Upper lobe of left lung (tissue), 4 donors: ENCODE results near the gene CEP164.

Experiments
- EP300 ChIP-seq, 4 donors: sonication (generic); formaldehyde crosslinking; IDR thresholded peaks; one replicate each; pipeline ENCODE4 v1.5.1; 2017; ENCODE audit warnings: antibody characterized with exemption in 4 of 4, control low read depth in 2 of 4
- POLR2AphosphoS5 ChIP-seq, 2 donors: sonication (generic); formaldehyde crosslinking; IDR thresholded peaks; one replicate each; pipeline ENCODE4 v1.5.1; 2017; ENCODE audit warnings: antibody characterized with exemption in 2 of 2

DNA sequence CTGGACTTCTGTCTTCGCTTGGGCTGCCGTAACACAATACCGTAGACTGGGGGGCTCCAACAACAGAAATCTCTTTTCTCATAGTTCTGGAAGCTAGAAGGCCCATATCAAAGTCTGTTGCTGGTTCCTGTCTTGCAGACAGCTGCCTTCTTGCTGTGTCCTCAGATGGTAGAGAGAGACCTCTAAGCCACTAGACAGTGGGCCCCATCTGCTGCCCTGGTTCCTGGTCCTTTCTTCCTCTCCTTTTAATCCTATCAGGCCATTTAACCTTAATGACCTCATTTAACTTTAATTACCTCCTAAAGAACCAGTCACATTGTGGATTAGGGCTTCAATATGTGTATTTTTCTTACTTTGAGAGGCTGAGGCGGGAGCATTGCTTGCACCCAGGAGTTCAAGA, 9.4 kb downstream of the CEP164 start:
- TF ChIP-seq EP300 (IDR thresholded peaks at IDR 0.05) = no peak
- no peak for TF ChIP-seq POLR2AphosphoS5 (IDR thresholded peaks at IDR 0.05)
